HG03175 (cell line): Measurements from ENCODE around the gene RNLS.
"Not testable (repeated sequence)": the region's sequence is repeated elsewhere in the genome, so short reads cannot be mapped to it uniquely, and the experiment has no call there.

Experiments
- ATAC-seq: cut with Tn5 transposase; IDR thresholded peaks from one replicate; pipeline ENCODE4 v1.9.1; 2021; ENCODE audit warnings: mild to moderate bottlenecking, moderate library complexity; ENCODE audit not compliant: unreplicated experiment

Gene RNLS

GRCh38 chr10:88525371-88526069 lies 57.6 kb downstream of the RNLS start:
- no peak for ATAC-seq

- no peak for ATAC-seq
These were observed 59.2 kb downstream of the RNLS start for GRCh38 chr10:88523739-88524400.

DNA sequence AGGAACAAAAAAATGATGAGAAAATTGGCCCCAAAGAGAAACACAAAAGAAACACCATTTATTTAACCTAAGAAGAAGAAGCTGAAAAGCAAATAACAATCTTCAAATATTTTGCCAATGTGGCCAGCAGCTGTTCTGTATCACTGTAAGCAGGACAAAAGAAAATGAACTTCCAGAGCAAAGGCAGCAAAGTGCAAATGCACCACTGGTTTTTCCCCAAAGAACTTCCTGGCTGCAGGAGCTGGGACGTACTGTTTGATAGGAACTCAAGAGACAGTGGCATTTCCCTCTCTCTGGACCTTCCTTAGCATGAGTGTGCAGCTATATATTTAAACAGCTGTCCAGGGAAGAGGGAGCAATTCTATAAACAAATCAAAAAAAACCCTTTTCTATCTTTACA lies 60.4 kb downstream of the RNLS start:
- no peak for ATAC-seq

DNA sequence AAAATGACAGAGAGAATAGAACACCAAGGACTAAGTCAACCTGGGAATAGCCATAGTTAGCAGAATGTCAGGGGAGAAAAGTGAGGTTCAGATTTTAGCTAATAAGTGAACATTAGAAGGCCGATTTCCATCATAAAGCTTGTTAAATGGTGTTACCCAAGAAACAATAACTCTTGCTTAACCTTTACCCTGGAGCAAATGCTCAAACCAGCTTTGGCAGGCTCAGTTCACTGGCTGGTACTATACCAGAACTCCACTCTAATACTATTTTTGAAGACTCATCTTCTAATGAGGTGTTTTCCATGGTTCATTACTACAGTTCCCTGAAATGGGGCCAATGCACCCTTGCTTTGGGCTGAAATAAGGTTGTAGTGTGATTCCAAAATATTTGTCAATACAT lies 61.3 kb downstream of the RNLS start:
- ATAC-seq: no peak

DNA sequence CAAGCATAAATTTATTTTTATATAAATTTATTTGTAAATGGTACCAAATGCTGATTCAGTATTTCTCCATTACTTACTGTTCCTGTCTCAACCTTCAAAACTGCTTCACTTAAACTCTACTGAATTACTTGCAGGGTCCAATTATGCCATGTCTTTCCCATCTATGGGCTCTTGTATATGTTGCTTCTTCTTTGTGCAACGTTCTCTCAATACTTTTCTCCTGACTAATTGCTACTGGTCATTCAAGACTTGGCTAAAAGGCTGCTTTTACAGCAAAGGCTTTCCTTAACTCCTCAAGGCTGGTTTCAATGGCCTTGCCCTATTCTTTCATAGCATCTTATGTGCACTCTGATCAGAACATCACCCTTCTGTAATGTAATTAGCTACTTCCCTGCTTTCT lies 67.9 kb downstream of the RNLS start:
- ATAC-seq: no peak

GRCh38 chr10:88512599-88512998 lies 70.5 kb downstream of the RNLS start:
- ATAC-seq: no peak

DNA sequence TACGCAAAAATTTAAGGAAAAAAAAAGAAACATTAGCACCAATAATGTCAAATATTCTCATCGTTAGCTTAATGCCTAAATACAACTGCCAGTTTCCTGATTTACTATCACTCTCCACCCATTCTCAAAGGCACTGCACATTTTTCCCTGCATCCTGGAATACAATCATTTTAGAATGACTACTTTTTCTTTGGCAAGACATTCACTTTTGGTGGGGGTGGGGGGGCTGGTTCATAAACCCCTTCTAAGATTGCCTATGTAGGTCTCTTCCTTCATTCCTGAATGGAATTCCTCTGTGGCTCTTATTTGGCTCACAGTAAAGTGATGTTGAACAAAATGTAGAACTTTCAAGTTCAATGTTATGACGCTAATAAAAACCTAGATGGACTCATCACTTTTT lies 74.3 kb downstream of the RNLS start:
- no peak for ATAC-seq

- ATAC-seq: no peak
These were observed 75.2 kb downstream of the RNLS start for GRCh38 chr10:88507826-88508453.

- ATAC-seq: no peak
These were observed 75.7 kb downstream of the RNLS start for GRCh38 chr10:88507404-88507803.

DNA sequence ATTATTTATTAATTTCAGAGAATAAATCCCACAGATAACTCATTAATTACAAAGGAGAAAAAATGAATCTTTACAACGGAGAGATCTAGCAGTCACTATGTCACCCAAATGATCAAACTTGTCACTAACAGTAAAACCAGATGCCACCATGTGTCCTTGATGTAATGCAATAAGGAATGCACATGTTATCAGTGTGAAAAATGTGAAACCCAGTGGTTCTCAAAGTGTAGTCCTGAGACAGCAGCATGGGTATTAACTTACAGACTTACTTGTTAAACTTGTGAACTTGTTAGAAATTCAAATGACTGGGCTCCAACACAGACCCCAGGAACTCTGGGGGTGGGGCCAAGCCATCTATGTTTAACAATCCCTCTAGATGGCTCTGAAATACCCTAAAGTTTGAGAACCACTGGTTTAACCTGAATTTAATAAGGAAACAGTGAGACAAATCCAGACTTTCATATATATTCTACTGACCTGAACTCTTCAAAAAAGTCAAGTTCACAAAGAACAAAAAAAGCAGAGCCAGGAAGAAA lies 77.4 kb downstream of the RNLS start:
- ATAC-seq: no peak

DNA sequence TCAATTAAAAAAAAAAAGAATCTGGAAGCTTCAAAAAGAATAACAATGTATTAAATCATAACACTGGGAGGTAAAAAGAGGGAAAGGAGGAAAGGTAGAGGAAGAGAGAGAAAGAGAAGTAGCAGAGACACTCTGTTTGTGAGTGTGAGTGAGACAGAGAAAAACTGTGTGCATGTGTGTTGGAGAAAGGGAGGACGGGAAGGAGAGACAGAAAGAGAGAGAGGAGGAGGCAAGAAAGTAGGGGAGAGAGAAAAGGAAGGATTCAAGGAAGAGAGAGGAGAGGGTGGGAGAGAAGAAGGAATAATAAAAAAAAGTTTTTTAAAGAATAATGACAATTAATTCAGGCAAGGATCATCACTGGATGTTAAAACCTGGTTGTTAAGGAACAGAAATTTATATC lies 77.9 kb downstream of the RNLS start:
- ATAC-seq: no peak

DNA sequence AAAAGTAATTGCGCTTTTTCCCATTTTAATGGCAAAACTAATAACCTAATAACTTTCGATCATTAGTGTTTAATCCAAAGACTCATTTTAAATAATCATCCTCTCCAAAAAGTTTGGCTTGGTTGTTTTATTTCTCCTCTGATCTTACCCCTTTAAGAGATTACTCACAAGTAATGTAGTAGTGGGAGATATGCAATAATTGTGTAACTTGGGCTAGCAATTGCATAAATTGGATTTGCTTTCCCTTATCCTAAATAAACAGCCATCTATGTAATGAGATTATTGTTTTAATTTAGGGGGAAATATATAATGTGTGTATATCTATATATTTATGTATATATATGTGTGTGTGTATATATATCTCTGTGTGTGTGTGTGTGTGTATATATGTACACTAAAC lies 82.5 kb downstream of the RNLS start:
- ATAC-seq: no peak

DNA sequence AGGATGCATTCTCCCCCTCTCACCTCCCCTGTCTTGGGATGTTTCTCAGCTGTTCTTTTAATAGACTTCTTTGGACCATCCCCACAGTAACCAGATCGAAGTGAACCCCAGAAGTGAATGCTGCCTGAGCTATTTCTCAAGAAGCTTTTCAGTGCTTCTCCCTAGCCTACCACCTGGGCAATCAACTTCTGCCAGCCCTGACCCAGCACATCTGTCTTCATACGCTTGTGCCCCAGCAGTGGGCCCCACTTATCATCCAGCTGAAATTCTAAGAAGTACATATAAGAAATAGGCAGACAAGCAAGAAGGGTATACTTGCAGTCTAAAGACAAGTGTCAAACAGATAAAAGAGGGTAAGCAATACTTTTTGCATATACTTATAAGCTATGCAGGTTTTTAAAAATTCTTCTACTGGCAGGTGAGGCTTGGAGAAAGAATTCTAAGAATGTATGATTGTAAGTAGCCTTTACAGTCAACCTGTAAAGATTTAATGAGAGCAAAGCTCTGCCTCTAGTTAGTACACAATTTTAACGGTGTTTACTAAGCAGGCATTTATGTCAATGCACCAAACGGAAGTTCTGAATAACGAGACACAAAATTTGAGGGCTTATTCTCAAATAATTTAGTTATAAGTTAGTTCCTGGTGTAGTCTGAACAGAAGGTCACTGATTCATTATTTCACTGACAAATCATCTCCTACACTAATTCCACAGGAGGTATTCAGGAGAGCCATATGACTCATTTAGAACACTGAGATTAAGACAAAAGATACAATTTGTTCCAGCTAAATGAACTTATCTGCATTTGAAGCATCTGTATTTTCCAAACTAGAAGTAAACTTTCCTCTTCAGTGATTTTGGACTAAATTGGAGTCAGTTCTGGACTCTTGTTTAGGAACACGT lies 83.3 kb downstream of the RNLS start:
- no peak for ATAC-seq

GRCh38 chr10:88497913-88498312 lies 85.2 kb downstream of the RNLS start:
- no peak for ATAC-seq

GRCh38 chr10:88494537-88494936 lies 88.6 kb downstream of the RNLS start:
- no peak for ATAC-seq

DNA sequence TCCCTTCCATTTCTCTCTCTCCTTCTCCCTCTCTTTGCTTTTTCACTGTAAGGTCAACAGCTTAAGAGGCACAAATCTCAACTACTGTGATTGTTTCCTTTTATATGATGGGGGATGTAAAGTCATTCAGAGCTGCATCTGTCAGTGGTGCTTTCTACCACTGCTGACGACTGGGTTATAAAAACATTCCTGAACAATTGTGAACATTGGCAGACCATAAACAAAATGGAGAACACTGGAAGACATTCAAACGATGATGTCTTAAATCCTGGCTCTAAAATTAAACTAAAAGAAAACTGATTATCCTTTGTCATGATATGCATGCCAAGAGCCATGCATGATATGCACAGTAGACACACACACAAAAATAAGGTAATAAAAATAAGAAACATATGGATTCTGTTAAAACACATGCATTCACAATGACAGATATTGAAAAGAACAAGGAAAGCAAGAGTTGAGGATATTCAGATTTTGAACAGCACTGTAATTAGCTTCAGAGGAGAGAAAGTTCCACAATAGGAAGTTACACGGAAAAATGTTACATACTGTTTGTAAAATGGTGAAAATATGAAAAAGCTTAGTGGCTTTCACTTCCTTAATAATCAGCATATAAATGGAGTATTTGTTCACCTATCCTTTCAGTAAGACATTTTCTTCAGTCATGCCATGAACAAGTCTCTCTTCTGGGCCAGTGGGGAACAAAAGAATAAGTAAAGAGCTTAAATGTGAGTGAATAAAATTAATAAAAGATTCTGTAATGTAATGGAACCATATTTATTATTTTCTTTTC lies 89.2 kb downstream of the RNLS start:
- ATAC-seq: no peak

DNA sequence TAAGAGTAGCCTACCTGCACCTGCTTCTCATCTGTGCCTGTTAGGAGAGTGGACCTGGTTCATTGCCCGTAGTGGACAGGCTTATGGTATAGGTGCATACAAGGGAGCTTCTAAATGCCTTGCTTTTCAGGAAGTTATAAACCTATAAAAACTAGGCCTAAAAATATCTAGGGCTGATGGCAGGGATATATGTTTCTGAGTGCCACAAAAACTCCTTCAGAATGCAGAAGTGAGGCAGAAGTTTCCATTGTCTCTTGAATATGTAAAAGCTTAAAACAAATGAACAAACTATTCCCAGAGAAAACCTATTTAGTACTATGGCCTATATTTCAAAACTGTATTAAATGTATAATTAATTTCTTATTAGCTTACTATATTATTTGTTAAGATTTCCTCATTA lies 91.8 kb downstream of the RNLS start:
- no peak for ATAC-seq

DNA sequence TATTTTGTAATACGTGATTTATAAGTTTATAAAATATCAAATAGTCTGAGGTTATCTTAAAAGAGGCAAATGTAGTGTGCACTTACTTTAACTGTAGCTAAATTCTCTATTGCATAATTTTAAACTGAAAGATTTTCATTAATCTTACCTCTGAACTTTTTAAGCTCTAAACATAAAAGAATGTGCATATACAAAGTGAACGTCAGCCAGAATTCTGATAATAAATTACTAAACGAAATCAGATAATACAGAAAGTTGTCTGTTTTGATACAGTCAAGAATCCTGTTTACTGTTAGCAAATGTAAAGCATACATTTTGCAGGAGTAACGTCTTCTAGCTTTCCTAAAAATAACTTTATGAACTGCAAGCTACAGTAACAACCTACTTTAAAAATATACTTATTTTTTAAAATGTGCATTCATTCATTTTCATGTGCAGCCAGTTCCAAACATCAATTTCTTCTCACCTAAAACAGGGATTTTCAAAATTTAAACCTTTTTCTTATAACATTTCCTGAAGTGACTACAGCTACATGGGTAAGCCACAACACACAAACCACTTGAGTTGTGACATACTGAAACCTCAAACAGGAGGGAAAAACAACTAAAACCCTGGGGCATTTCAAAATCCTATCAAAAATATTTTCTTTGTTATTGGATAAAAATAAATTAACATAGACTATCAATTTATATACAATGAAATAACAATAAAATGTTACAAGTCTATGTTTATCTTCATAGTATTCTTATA lies 92.7 kb downstream of the RNLS start:
- ATAC-seq: no peak

DNA sequence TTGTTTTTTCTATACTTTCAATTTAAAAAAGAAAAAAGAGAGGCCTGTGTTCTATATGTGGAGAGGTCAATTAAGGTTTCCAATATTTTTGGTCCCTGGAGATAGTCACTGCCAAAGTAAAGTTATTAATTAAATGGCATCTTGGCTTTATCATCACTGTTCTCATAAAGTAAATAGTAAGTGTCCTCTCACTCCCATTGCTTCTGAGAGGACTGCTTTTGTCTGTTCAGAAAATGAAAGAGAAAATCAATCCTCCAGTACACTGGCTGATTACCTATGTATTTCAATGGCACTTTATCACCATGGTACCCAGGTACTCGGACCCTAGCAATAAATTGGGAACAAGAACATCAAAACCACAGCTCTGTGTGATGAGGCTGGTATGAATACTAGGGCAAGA lies 94.0 kb downstream of the RNLS start:
- no peak for ATAC-seq

DNA sequence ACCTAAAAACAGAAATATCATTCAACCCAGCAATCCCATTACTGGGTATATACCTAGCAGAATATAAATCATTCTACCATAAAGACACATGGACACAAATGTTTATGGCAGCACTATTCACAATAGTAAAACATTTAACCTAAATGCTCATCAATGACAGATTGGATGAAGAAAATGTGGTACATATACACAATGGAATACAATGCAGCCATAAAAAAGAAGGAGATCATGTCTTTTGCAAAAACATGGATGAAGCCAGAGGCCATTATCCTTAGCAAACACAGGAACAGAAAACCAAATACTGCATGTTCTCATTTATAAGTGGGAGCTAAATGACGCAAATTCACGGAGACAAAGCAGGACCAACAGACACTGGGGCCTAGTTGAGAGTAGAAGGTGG lies 96.3 kb downstream of the RNLS start:
- ATAC-seq: not testable (repeated sequence)
